Fibroblast of lung (primary cell): ENCODE data around the gene CAMTA1.

ENCODE experiments used
- CTCF ChIP-seq, 2 donors: IDR thresholded peaks in 1 of 2; conservative IDR thresholded peaks in 1 of 2; 1 replicate in 1 of 2; 2 replicates in 1 of 2; pipeline ENCODE4 v1.5.1; 2011 to 2012; ENCODE audit warnings: low read length in 2 of 2, control low read depth in 1 of 2, inconsistent platforms in 1 of 2, low read depth in 1 of 2, mild to moderate bottlenecking in 1 of 2
- EZH2 ChIP-seq: IDR thresholded peaks from 2 replicates; pipeline ENCODE4 v1.5.1; 2012; ENCODE audit warnings: low read length, control low read depth, mild to moderate bottlenecking; ENCODE audit errors: missing control alignments

DNA sequence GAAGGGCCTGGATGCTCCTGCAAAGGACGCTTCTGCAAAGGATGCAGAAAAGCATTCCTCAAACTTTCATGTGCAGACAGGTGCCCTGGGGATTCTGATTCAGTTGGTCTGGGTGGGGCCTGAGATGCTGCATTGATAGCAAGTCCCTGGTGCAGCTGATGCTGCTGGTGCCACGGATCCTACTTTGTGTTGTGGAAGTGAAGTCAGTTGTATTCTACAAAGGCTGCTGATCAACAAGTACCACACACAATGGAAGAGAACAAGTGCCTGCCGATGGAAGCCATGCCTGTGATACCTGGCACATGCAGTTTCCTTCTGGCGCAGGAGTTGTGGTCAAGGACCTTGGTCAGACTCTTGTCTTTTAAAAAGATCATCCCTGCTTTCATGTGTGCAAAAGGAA is 478.8 kb downstream of the CAMTA1 start:
- TF ChIP-seq CTCF (conservative IDR thresholded peaks at IDR 0.05 in 1 of 2, IDR thresholded peaks at IDR 0.05 in 1 of 2; ENCODE audit: low read depth in 1 of 2, low read length in 2 of 2) (no peak), EZH2 (no peak)
